ENCODE data around the gene C2CD2.

- TF ChIP-seq CTCF (IDR thresholded peaks at IDR 0.05) (no peak), POLR2A (IDR thresholded peaks at IDR 0.05) (no peak)
These were observed 94.4 kb downstream of the C2CD2 start for GRCh38 chr21:41859297-41859980.
